ENCODE results near the gene PHAF1. TPM values are rescaled to one million over a fixed set of nuclear protein-coding genes. Genes with fewer than 3 reads are reported as not detected.

Gene PHAF1
- total and polyA plus RNA-seq, 2 of the 13 experiments (the other 11 are each of a cell fraction or from before 2014, with no cell fraction given): 48.3 to 174 TPM

GRCh38 chr16:67146523-67147357 is 37.0 kb downstream of the PHAF1 start:
- Histone ChIP-seq H3K9me3 (ENCODE audit: low read length) (no peaks in the 10 kb centered on the region), H3K27me3 (ENCODE audit: control insufficient read depth in 1 of 2, insufficient read depth in 2 of 2, low read length in 2 of 2) (no peaks in the 10 kb centered on the region; a peak in 1 of 5 replicates), H3K9ac (ENCODE audit: insufficient read depth, low read depth, low read length) (no peak overlapping the region), H3K4me3 (replicated peaks in 1 of 3; ENCODE audit: insufficient read depth in 1 of 3, low read depth in 2 of 3, low read length in 3 of 3) (no peak overlapping the region), H4K20me1 (ENCODE audit: insufficient read depth, low read length) (peaks cover 9% of the 10 kb centered on the region; the same call in 1 of the 2 replicates), H3K79me2 (ENCODE audit: insufficient read depth, low read length) (no peaks in the 10 kb centered on the region), H3K4me2 (ENCODE audit: low read depth, low read length) (no peak overlapping the region), H3K27ac (ENCODE audit: extremely low read length, insufficient read depth, low read length) (no peak overlapping the region), H3K4me1 (ENCODE audit: insufficient read depth, low read length) (peaks cover 15% of the 10 kb centered on the region), H2AFZ (ENCODE audit: low read length) (no peak overlapping the region), H3K36me3 (replicated peaks in 1 of 2; ENCODE audit: control insufficient read depth in 1 of 2, insufficient read depth in 2 of 2, low read length in 2 of 2) (peaks cover 54 to 73% of the 10 kb centered on the region in 2 experiments)
- in situ Hi-C loops (cut with HindIII; ENCODE audit: extremely low pct_ligation_motif_present, low pct_unique_long_range_greater_than_20kb) (no loop called here), intact Hi-C loops (cut with micrococcal nuclease; ENCODE audit: unreplicated experiment) (no loop called here)
- DNase-seq (ENCODE audit: low spot score) (no peak), ATAC-seq (no peak), FAIRE-seq (no peak)
- 94% methylated on average over 7 of the region's 7 CpGs for WGBS (ENCODE audit: low lambda C conversion rate)
- ChIA-PET POLR2A (interaction anchor here (1.5 kb wide), 1 partner anchor 36 kb away, joined by 6 read pairs; no protein-coding TSS in a partner anchor), CTCF (ENCODE audit: low intra/inter-chr PET ratio, low total read pairs) (no interaction called here)
- no TSS peak for BruUV-seq (replicated peaks)
- TF ChIP-seq MIXL1 (CRISPR knock-in tag; IDR thresholded peaks at IDR 0.05) (no peak), GABPA (IDR thresholded peaks at IDR 0.05; ENCODE audit: low read depth, low read length) (no peak), GABPA (CRISPR knock-in tag; IDR thresholded peaks at IDR 0.05; ENCODE audit: low read depth) (no peak), CTCF (CRISPR knock-in tag; IDR thresholded peaks at IDR 0.05) (peak; percentile 59), ZNF296 (CRISPR knock-in tag; conservative IDR thresholded peaks at IDR 0.05) (no peak), PAXIP1 (CRISPR knock-in tag; conservative IDR thresholded peaks at IDR 0.05) (no peak), PAF1 (CRISPR knock-in tag; IDR thresholded peaks at IDR 0.05) (peak; percentile 4; the same call in 1 of the 2 replicates), ZBTB2 (CRISPR knock-in tag; IDR thresholded peaks at IDR 0.05; ENCODE audit: low read depth) (no peak), ATF4 (CRISPR knock-in tag; IDR thresholded peaks at IDR 0.05) (no peak), NFYB (CRISPR knock-in tag; IDR thresholded peaks at IDR 0.05) (no peak), CREB1 (IDR thresholded peaks at IDR 0.05) (no peak), CREB1 (CRISPR knock-in tag; IDR thresholded peaks at IDR 0.05) (no peak), NONO (IDR thresholded peaks at IDR 0.05) (no peak), NONO (CRISPR knock-in tag; conservative IDR thresholded peaks at IDR 0.05) (0 out of 2 replicates have a peak, but pooled peaks have one; percentile 25), RNF2 (conservative IDR thresholded peaks at IDR 0.05; ENCODE audit: low read depth) (no peak), PCBP2 (optimal IDR thresholded peaks at IDR 0.05; ENCODE audit: low read depth, low read length, poor library complexity, severe bottlenecking) (no peak), SMYD3 (CRISPR knock-in tag; IDR thresholded peaks at IDR 0.05) (no peak), STAG1 (CRISPR knock-in tag; IDR thresholded peaks at IDR 0.05) (peak; percentile 55), POLR2A (IDR thresholded peaks at IDR 0.05; ENCODE audit: insufficient read depth in 1 of 2, low read depth in 2 of 2, low read length in 2 of 2) (peak in 1 of 2 experiments; percentile 51; a peak in 1 of 4 replicates)

Measured in HepG2 (cell line).